ENCODE measurements around the gene APCDD1. TPM values are rescaled to one million over a fixed set of nuclear protein-coding genes. Genes with fewer than 3 reads are reported as not detected.

The APCDD1 gene
- total RNA-seq, 3 donors from 2014 or later (not counting 1 experiment from before 2014, with no cell fraction given): 0.13 TPM; not detected in 2

- no peaks in the 10 kb centered on the region for H3K9me3 Mint-ChIP-seq
- peaks cover 0 to 6% of the 10 kb centered on the region in 2 donors for H3K27me3 Mint-ChIP-seq (ENCODE audit: low read depth in 2 of 2)
- no peak for TF ChIP-seq CTCF (IDR thresholded peaks at IDR 0.05)
- H3K36me3 Mint-ChIP-seq: no peaks in the 10 kb centered on the region
- H3K27ac ChIP-seq (ENCODE audit: low read length): no peak overlapping the region
- H3K9me3 ChIP-seq (ENCODE audit: control insufficient read depth, insufficient read depth, low read length): no peaks in the 10 kb centered on the region
- H3K27ac Mint-ChIP-seq: no peak overlapping the region
- no peaks in the 10 kb centered on the region for H3K27me3 ChIP-seq (ENCODE audit: control insufficient read depth, insufficient read depth, low read length)
- H3K4me3 Mint-ChIP-seq: no peak overlapping the region
- peaks cover 9 to 18% of the 10 kb centered on the region in 2 donors for H3K4me1 Mint-ChIP-seq
- no peak overlapping the region for H3K4me3 ChIP-seq (ENCODE audit: low read length)
- 71% methylated on average over 6 of the region's 6 CpGs for WGBS (ENCODE audit: insufficient coverage)
- intact Hi-C loops (cut with micrococcal nuclease): no loop called here
- H3K36me3 ChIP-seq (ENCODE audit: control insufficient read depth, insufficient read depth, low read length): no peaks in the 10 kb centered on the region
- peaks cover 19% of the 10 kb centered on the region for H3K4me1 ChIP-seq (ENCODE audit: control insufficient read depth, insufficient read depth, low read length)
- no peak for ATAC-seq
- DNase-seq: no peak
These were observed 32.7 kb downstream of the APCDD1 start for GRCh38 chr18:10487154-10487553.

GRCh38 chr18:10488017-10488416, 33.6 kb downstream of the APCDD1 start:
- peaks cover 9 to 17% of the 10 kb centered on the region in 2 donors for H3K4me1 Mint-ChIP-seq
- no peak overlapping the region for H3K4me3 ChIP-seq (ENCODE audit: low read length)
- TF ChIP-seq CTCF (IDR thresholded peaks at IDR 0.05): no peak
- no peak overlapping the region for H3K27ac Mint-ChIP-seq
- peaks cover 12% of the 10 kb centered on the region for H3K4me1 ChIP-seq (ENCODE audit: control insufficient read depth, insufficient read depth, low read length)
- H3K27ac ChIP-seq (ENCODE audit: low read length): no peak overlapping the region
- WGBS (ENCODE audit: insufficient coverage): 78% methylated on average over 2 of the region's 4 CpGs
- H3K4me3 Mint-ChIP-seq: no peak overlapping the region
- peaks cover 0 to 6% of the 10 kb centered on the region in 2 donors for H3K27me3 Mint-ChIP-seq (ENCODE audit: low read depth in 2 of 2)
- no peaks in the 10 kb centered on the region for H3K9me3 Mint-ChIP-seq
- H3K36me3 Mint-ChIP-seq: no peaks in the 10 kb centered on the region
- no peaks in the 10 kb centered on the region for H3K27me3 ChIP-seq (ENCODE audit: control insufficient read depth, insufficient read depth, low read length)
- intact Hi-C loops (cut with micrococcal nuclease): no loop called here
- ATAC-seq (no peak), DNase-seq (no peak)
- H3K36me3 ChIP-seq (ENCODE audit: control insufficient read depth, insufficient read depth, low read length): no peaks in the 10 kb centered on the region
- no peaks in the 10 kb centered on the region for H3K9me3 ChIP-seq (ENCODE audit: control insufficient read depth, insufficient read depth, low read length)

- intact Hi-C loops (cut with micrococcal nuclease): no loop called here
- no peaks in the 10 kb centered on the region for H3K9me3 ChIP-seq (ENCODE audit: control insufficient read depth, insufficient read depth, low read length)
- H3K4me1 Mint-ChIP-seq: peaks cover 9 to 11% of the 10 kb centered on the region in 2 donors
- no peak overlapping the region for H3K4me3 ChIP-seq (ENCODE audit: low read length)
- H3K27me3 ChIP-seq (ENCODE audit: control insufficient read depth, insufficient read depth, low read length): no peaks in the 10 kb centered on the region
- H3K27me3 Mint-ChIP-seq (ENCODE audit: low read depth in 2 of 2): peaks cover 6 to 14% of the 10 kb centered on the region in 2 donors
- 40% methylated on average over 14 of the region's 14 CpGs for WGBS (ENCODE audit: insufficient coverage)
- no peaks in the 10 kb centered on the region for H3K9me3 Mint-ChIP-seq
- no peak overlapping the region for H3K4me3 Mint-ChIP-seq
- no peaks in the 10 kb centered on the region for H3K36me3 Mint-ChIP-seq
- peak overlapping the region in 1 of 2 donors; percentile 27 for H3K27ac Mint-ChIP-seq
- no peak overlapping the region for H3K27ac ChIP-seq (ENCODE audit: low read length)
- no peak for TF ChIP-seq CTCF (IDR thresholded peaks at IDR 0.05)
- no peaks in the 10 kb centered on the region for H3K4me1 ChIP-seq (ENCODE audit: control insufficient read depth, insufficient read depth, low read length)
- no peaks in the 10 kb centered on the region for H3K36me3 ChIP-seq (ENCODE audit: control insufficient read depth, insufficient read depth, low read length)
- DNase-seq: peak in 1 of 2 donors; percentile 81
- peak; percentile 80 to 96 (median 82) for ATAC-seq
These were observed 36.1 kb downstream of the APCDD1 start for GRCh38 chr18:10490401-10491165.

Data from natural killer cell (primary cell).